Measurements from ENCODE around the gene ATP8B4.

GRCh38 chr15:49915822-49916221 lies 203.2 kb downstream of the ATP8B4 start:
- TF ChIP-seq CTCF (IDR thresholded peaks at IDR 0.05) = no peak
- TF ChIP-seq POLR2A (IDR thresholded peaks at IDR 0.05) = no peak
